CD14-positive monocyte (primary cell): ENCODE data around the gene LRFN3. TPM values are rescaled to one million over a fixed set of nuclear protein-coding genes. Genes with fewer than 3 reads are reported as not detected.

Experiments
- DNase-seq, 3 donors: peaks; one replicate each; pipeline ENCODE4 v3.0.0-alpha.2; 2011 to 2022
- H2AFZ ChIP-seq: 2 replicates; pipeline ENCODE4 v1.6.0; 2012; ENCODE audit warnings: mild to moderate bottlenecking, low read depth, low read length, inconsistent platforms; ENCODE audit not compliant: insufficient read depth, poor library complexity, severe bottlenecking
- H3K27ac ChIP-seq, 2 donors: 1 replicate in 1 of 2; 2 replicates in 1 of 2; pipeline ENCODE4 v1.5.1; 2012 to 2013; ENCODE audit warnings: low read length in 2 of 2, control low read depth in 1 of 2, inconsistent platforms in 1 of 2, low read depth in 1 of 2, mild to moderate bottlenecking in 1 of 2
- H3K27me3 ChIP-seq, 2 donors: one replicate each; pipeline versions ENCODE4 v1.6.0 to v1.6.1; 2011 to 2013; ENCODE audit warnings: low read length in 2 of 2; ENCODE audit not compliant: control insufficient read depth in 2 of 2, insufficient read depth in 2 of 2
- H3K36me3 ChIP-seq, 2 donors: replicated peaks in 1 of 2; 1 replicate in 1 of 2; 2 replicates in 1 of 2; pipeline versions ENCODE4 v1.5.1 to v1.6.1; 2012 to 2013; ENCODE audit warnings: low read length in 2 of 2, control low read depth in 1 of 2, inconsistent platforms in 1 of 2, mild to moderate bottlenecking in 1 of 2; ENCODE audit not compliant: insufficient read depth in 2 of 2, control insufficient read depth in 1 of 2
- H3K4me1 ChIP-seq, 2 donors: 1 replicate in 1 of 2; 2 replicates in 1 of 2; pipeline versions ENCODE4 v1.5.1 to v1.6.1; 2012 to 2013; ENCODE audit warnings: low read length in 2 of 2, control low read depth in 1 of 2, inconsistent platforms in 1 of 2, mild to moderate bottlenecking in 1 of 2, moderate library complexity in 1 of 2; ENCODE audit not compliant: insufficient read depth in 2 of 2, control insufficient read depth in 1 of 2
- H3K4me2 ChIP-seq: replicated peaks from 2 replicates; pipeline ENCODE3; 2012; ENCODE audit warnings: low read length, moderate library complexity, mild to moderate bottlenecking; ENCODE audit not compliant: poor library complexity, severe bottlenecking; ENCODE audit errors: extremely low read depth
- H3K4me3 ChIP-seq, 3 experiments: fragments of 200-600 bp in 1 of 3; sonication (generic) in 1 of 3; replicated peaks in 1 of 3; 1 replicate in 2 of 3; 2 replicates in 1 of 3; pipeline ENCODE4 v1.5.1; 2011 to 2013; ENCODE audit warnings: low read length in 3 of 3, mild to moderate bottlenecking in 3 of 3, control low read depth in 2 of 3, low read depth in 2 of 3, inconsistent platforms in 1 of 3, moderate library complexity in 1 of 3
- H3K79me2 ChIP-seq: 2 replicates; pipeline ENCODE4 v1.6.0; 2012; ENCODE audit warnings: mild to moderate bottlenecking, control low read depth, inconsistent platforms, low read length, moderate library complexity; ENCODE audit not compliant: insufficient read depth
- H3K9ac ChIP-seq: 2 replicates; pipeline ENCODE4 v1.6.0; 2017; ENCODE audit warnings: low read length, mild to moderate bottlenecking; ENCODE audit not compliant: insufficient read depth, poor library complexity, severe bottlenecking
- H3K9me3 ChIP-seq, 2 donors: replicated peaks in 1 of 2; 1 replicate in 1 of 2; 2 replicates in 1 of 2; pipeline versions ENCODE4 v1.5.1 to v1.6.1; 2012 to 2013; ENCODE audit warnings: low read length in 2 of 2, control low read depth in 1 of 2; ENCODE audit not compliant: control insufficient read depth in 1 of 2, insufficient read depth in 1 of 2
- H4K20me1 ChIP-seq: 2 replicates; pipeline ENCODE4 v1.6.0; 2012; ENCODE audit warnings: mild to moderate bottlenecking, low read length, control low read depth, moderate library complexity; ENCODE audit not compliant: insufficient read depth
- H3K27ac Mint-ChIP-seq, 7 donors: one replicate each; pipeline ENCODE4 v1.8.0; 2020; ENCODE audit warnings: mild to moderate bottlenecking in 7 of 7, mixed read lengths in 7 of 7, moderate library complexity in 6 of 7, inconsistent platforms in 2 of 7
- H3K27me3 Mint-ChIP-seq, 3 donors: one replicate each; pipeline ENCODE4 v1.8.0; 2021 to 2022; ENCODE audit warnings: low read depth in 3 of 3, mild to moderate bottlenecking in 3 of 3, mixed read lengths in 3 of 3, moderate library complexity in 3 of 3, inconsistent platforms in 1 of 3
- H3K36me3 Mint-ChIP-seq, 2 donors: one replicate each; pipeline ENCODE4 v1.8.0; 2020; ENCODE audit warnings: mixed read lengths in 2 of 2, inconsistent platforms in 1 of 2, mild to moderate bottlenecking in 1 of 2
- H3K4me1 Mint-ChIP-seq: one replicate; pipeline ENCODE4 v1.8.0; 2020; ENCODE audit warnings: mild to moderate bottlenecking, mixed read lengths
- H3K4me3 Mint-ChIP-seq, 2 donors: one replicate each; pipeline ENCODE4 v1.8.0; 2020; ENCODE audit warnings: mild to moderate bottlenecking in 2 of 2, mixed read lengths in 2 of 2, moderate library complexity in 1 of 2
- H3K9me3 Mint-ChIP-seq, 7 donors: one replicate each; pipeline ENCODE4 v1.8.0; 2020 to 2022; ENCODE audit warnings: mixed read lengths in 7 of 7, mild to moderate bottlenecking in 6 of 7, moderate library complexity in 6 of 7, inconsistent platforms in 2 of 7
- WGBS: methylation state at CpG from one replicate; pipeline ENCODE4 v1.1.5; 2013; ENCODE audit warnings: missing lambda C conversion rate; ENCODE audit not compliant: insufficient coverage; 5-methylcytosine and 5-hydroxymethylcytosine counted together
- intact Hi-C, 2 donors: fragments of 100-400 bp; cut with micrococcal nuclease; formaldehyde crosslinking; loops; one replicate each; pipeline versions ENCODE4 v1.15.0 to v1.15.1; 2023
- polyA plus RNA-seq, 3 donors: library from polyadenylated mRNA; depleted of rRNA in 1 of 3; unstranded in 2 of 3; stranded (reverse) in 1 of 3; fragments of 300-500 nt in 2 of 3; fragments of >200 nt in 1 of 3; fragmentation: Illumina TruSeq in 2 of 3; gene quantifications; 1 replicate in 2 of 3; 2 replicates in 1 of 3; pipeline ENCODE4 v1.2.3, GENCODE V29; 2012 to 2021
- TF ChIP-seq, protein P1 (sequence below): fragments of 200-600 bp; IDR thresholded peaks from one replicate; pipeline ENCODE4 v1.8.0; 2022; ENCODE audit warnings: antibody characterized with exemption, mild to moderate bottlenecking

The LRFN3 gene
- polyA plus RNA-seq, 3 donors, result 0.04 TPM; not detected in 2

DNA sequence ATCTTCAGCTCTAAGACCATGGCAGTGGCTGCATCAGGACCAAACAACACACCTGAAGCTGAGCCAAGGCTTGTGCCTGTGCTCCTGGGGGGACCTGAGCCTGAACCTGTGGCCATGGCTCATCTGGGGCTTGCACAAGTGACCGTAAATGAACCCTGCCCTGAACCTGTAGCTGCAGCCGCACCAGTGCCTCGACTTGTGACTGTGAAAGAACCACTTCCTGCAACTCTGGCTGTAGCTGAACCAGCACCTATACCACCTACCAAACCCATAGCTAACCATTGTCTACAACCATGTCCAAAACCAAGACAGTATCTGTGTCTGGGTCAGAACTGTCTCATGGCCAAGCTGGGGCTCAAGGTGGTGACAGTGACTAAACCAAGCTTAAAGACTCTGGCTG is 30.6 kb downstream of the LRFN3 start:
- intact Hi-C loops, result no loop called here
- Histone ChIP-seq H3K9ac (no peak overlapping the region), H3K27me3 (no peaks in the 10 kb centered on the region), H3K4me1 (no peaks in the 10 kb centered on the region), H3K9me3 (no peaks in the 10 kb centered on the region), H4K20me1 (no peaks in the 10 kb centered on the region), H2AFZ (no peak overlapping the region), H3K4me2 (no peak overlapping the region), H3K79me2 (no peaks in the 10 kb centered on the region), H3K4me3 (no peak overlapping the region), H3K36me3 (no peaks in the 10 kb centered on the region), H3K27ac (no peak overlapping the region)
- Mint-ChIP-seq H3K4me3 (no peak overlapping the region), H3K36me3 (no peaks in the 10 kb centered on the region), H3K27ac (peak overlapping the region in 1 of 7 donors; percentile 77), H3K4me1 (no peaks in the 10 kb centered on the region), H3K27me3 (peaks cover 4 to 15% (median 8%) of the 10 kb centered on the region in 3 donors), H3K9me3 (no peaks in the 10 kb centered on the region)
- WGBS, result no CpG with 5 or more reads among the region's 3 CpGs
- no peak for DNase-seq
- TF ChIP-seq, protein P1, sequence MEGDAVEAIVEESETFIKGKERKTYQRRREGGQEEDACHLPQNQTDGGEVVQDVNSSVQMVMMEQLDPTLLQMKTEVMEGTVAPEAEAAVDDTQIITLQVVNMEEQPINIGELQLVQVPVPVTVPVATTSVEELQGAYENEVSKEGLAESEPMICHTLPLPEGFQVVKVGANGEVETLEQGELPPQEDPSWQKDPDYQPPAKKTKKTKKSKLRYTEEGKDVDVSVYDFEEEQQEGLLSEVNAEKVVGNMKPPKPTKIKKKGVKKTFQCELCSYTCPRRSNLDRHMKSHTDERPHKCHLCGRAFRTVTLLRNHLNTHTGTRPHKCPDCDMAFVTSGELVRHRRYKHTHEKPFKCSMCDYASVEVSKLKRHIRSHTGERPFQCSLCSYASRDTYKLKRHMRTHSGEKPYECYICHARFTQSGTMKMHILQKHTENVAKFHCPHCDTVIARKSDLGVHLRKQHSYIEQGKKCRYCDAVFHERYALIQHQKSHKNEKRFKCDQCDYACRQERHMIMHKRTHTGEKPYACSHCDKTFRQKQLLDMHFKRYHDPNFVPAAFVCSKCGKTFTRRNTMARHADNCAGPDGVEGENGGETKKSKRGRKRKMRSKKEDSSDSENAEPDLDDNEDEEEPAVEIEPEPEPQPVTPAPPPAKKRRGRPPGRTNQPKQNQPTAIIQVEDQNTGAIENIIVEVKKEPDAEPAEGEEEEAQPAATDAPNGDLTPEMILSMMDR, result no peak

DNA sequence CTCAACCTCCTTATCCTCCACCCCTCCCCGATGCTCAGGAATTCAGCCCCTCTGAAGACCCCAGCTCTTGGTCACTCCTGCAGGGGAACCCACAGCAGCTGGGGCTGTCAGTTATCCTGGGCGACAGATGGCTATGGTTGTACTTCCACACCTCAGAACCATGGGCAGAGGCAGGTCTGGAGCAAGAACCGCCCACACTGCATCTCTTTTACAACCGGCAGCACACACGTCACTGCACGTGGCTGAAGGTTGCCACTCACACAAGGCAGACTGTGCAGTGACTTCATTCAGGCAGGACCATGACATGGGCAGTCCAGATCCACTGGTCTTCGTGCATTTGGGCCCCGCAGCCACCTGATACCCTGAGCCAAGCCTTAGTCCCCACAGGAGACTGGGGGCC is 37.3 kb downstream of the LRFN3 start:
- Mint-ChIP-seq H3K27ac (no peak overlapping the region), H3K4me1 (no peaks in the 10 kb centered on the region)
- no peak overlapping the region for H2AFZ ChIP-seq

More for the DNA sequence above, 37.3 kb downstream of the LRFN3 start:
- 42% methylated on average over 8 of the region's 8 CpGs for WGBS
- TF ChIP-seq, protein P1, result no peak
- Mint-ChIP-seq H3K27me3 (peaks cover 5 to 17% (median 16%) of the 10 kb centered on the region in 3 donors), H3K4me3 (no peak overlapping the region), H3K9me3 (peaks cover 0 to 2% (median 0%) of the 10 kb centered on the region in 7 donors), H3K36me3 (no peaks in the 10 kb centered on the region)
- H3K36me3 ChIP-seq, result no peaks in the 10 kb centered on the region
- intact Hi-C loops, result no loop called here
- no peak overlapping the region for H3K4me3 ChIP-seq
- H3K27ac ChIP-seq, result no peak overlapping the region
- no peak overlapping the region for H3K4me2 ChIP-seq
- no peaks in the 10 kb centered on the region for H3K9me3 ChIP-seq
- H3K27me3 ChIP-seq, result no peaks in the 10 kb centered on the region
- H4K20me1 ChIP-seq, result no peaks in the 10 kb centered on the region
- H3K4me1 ChIP-seq, result no peaks in the 10 kb centered on the region
- no peak overlapping the region for H3K9ac ChIP-seq
- no peak for DNase-seq
- H3K79me2 ChIP-seq, result no peaks in the 10 kb centered on the region
